ENCODE results near the gene SBK1.
"Not testable (repeated sequence)": the region's sequence is repeated elsewhere in the genome, so short reads cannot be mapped to it uniquely, and the experiment has no call there.

The SBK1 gene

GRCh38 chr16:28362600-28362999 is 70.3 kb downstream of the SBK1 start:
- no CpG with 5 or more reads among the region's 5 CpGs for WGBS (ENCODE audit: insufficient coverage)
- H3K4me1 ChIP-seq (ENCODE audit: control extremely low read depth in 1 of 4, control insufficient read depth in 4 of 4, insufficient read depth in 4 of 4, low read length in 3 of 4); H3K36me3 ChIP-seq (ENCODE audit: control insufficient read depth in 4 of 4, insufficient read depth in 4 of 4, low read length in 3 of 4); CTCF ChIA-PET; POLR2A ChIA-PET; H3K27me3 ChIP-seq (replicated peaks in 2 of 5; ENCODE audit: control insufficient read depth in 4 of 5, insufficient read depth in 5 of 5, low read length in 4 of 5); H3K27ac ChIP-seq (ENCODE audit: insufficient read depth in 1 of 2, low read depth in 1 of 2, low read length in 2 of 2, poor library complexity in 1 of 2, severe bottlenecking in 2 of 2); H3K9me3 ChIP-seq (ENCODE audit: control extremely low read depth in 1 of 5, control insufficient read depth in 4 of 5, insufficient read depth in 2 of 5, low read depth in 1 of 5, low read length in 4 of 5); H3K4me3 ChIP-seq (ENCODE audit: control insufficient read depth in 1 of 7, extremely low read depth in 1 of 7, insufficient read depth in 4 of 7, low read depth in 2 of 7, low read length in 6 of 7): not testable (repeated sequence)
- DNase-seq = peak in 1 of 3 donors; percentile 0

- H3K36me3 ChIP-seq (ENCODE audit: control insufficient read depth in 4 of 4, insufficient read depth in 4 of 4, low read length in 3 of 4); H3K27ac ChIP-seq (ENCODE audit: insufficient read depth in 1 of 2, low read depth in 1 of 2, low read length in 2 of 2, poor library complexity in 1 of 2, severe bottlenecking in 2 of 2); DNase-seq; H3K4me1 ChIP-seq (ENCODE audit: control extremely low read depth in 1 of 4, control insufficient read depth in 4 of 4, insufficient read depth in 4 of 4, low read length in 3 of 4); H3K9me3 ChIP-seq (ENCODE audit: control extremely low read depth in 1 of 5, control insufficient read depth in 4 of 5, insufficient read depth in 2 of 5, low read depth in 1 of 5, low read length in 4 of 5); H3K27me3 ChIP-seq (replicated peaks in 2 of 5; ENCODE audit: control insufficient read depth in 4 of 5, insufficient read depth in 5 of 5, low read length in 4 of 5); POLR2A ChIA-PET; H3K4me3 ChIP-seq (ENCODE audit: control insufficient read depth in 1 of 7, extremely low read depth in 1 of 7, insufficient read depth in 4 of 7, low read depth in 2 of 7, low read length in 6 of 7); CTCF ChIA-PET: not testable (repeated sequence)
- no CpG with 5 or more reads among the region's 5 CpGs for WGBS (ENCODE audit: insufficient coverage)
Measured at GRCh38 chr16:28363408-28363807, 71.1 kb downstream of the SBK1 start, which contains the start of gene NPIPB6. Gene NPIPB6 (minus strand): TSS chr16:28363508. CDS start chr16:28362822, 686 bp downstream.

- H3K9me3 ChIP-seq (ENCODE audit: control extremely low read depth in 1 of 5, control insufficient read depth in 4 of 5, insufficient read depth in 2 of 5, low read depth in 1 of 5, low read length in 4 of 5); H3K36me3 ChIP-seq (ENCODE audit: control insufficient read depth in 4 of 4, insufficient read depth in 4 of 4, low read length in 3 of 4); DNase-seq; POLR2A ChIA-PET; H3K27ac ChIP-seq (ENCODE audit: insufficient read depth in 1 of 2, low read depth in 1 of 2, low read length in 2 of 2, poor library complexity in 1 of 2, severe bottlenecking in 2 of 2); CTCF ChIA-PET; H3K4me1 ChIP-seq (ENCODE audit: control extremely low read depth in 1 of 4, control insufficient read depth in 4 of 4, insufficient read depth in 4 of 4, low read length in 3 of 4); H3K27me3 ChIP-seq (replicated peaks in 2 of 5; ENCODE audit: control insufficient read depth in 4 of 5, insufficient read depth in 5 of 5, low read length in 4 of 5): not testable (repeated sequence)
- no CpG with 5 or more reads among the region's 75 CpGs for WGBS (ENCODE audit: insufficient coverage)
- H3K4me3 ChIP-seq (ENCODE audit: control insufficient read depth in 1 of 7, extremely low read depth in 1 of 7, insufficient read depth in 4 of 7, low read depth in 2 of 7, low read length in 6 of 7) = peak overlapping the region in 1 of 7 experiments; percentile 19
Measured at GRCh38 chr16:28364268-28365173, 72.2 kb downstream of the SBK1 start.

- 67% methylated on average over 5 of the region's 32 CpGs for WGBS (ENCODE audit: insufficient coverage)
Measured at GRCh38 chr16:28367926-28368325, 75.6 kb downstream of the SBK1 start.

More at GRCh38 chr16:28367926-28368325, 75.6 kb downstream of the SBK1 start:
- H3K4me3 ChIP-seq (ENCODE audit: control insufficient read depth in 1 of 7, extremely low read depth in 1 of 7, insufficient read depth in 4 of 7, low read depth in 2 of 7, low read length in 6 of 7); POLR2A ChIA-PET; H3K4me1 ChIP-seq (ENCODE audit: control extremely low read depth in 1 of 4, control insufficient read depth in 4 of 4, insufficient read depth in 4 of 4, low read length in 3 of 4); H3K27me3 ChIP-seq (replicated peaks in 2 of 5; ENCODE audit: control insufficient read depth in 4 of 5, insufficient read depth in 5 of 5, low read length in 4 of 5); CTCF ChIA-PET; H3K9me3 ChIP-seq (ENCODE audit: control extremely low read depth in 1 of 5, control insufficient read depth in 4 of 5, insufficient read depth in 2 of 5, low read depth in 1 of 5, low read length in 4 of 5); H3K27ac ChIP-seq (ENCODE audit: insufficient read depth in 1 of 2, low read depth in 1 of 2, low read length in 2 of 2, poor library complexity in 1 of 2, severe bottlenecking in 2 of 2); H3K36me3 ChIP-seq (ENCODE audit: control insufficient read depth in 4 of 4, insufficient read depth in 4 of 4, low read length in 3 of 4): not testable (repeated sequence)
- peak in 1 of 3 donors; percentile 0 for DNase-seq
